T-cell (primary cell): ENCODE results near the gene IL2RG. TPM values are rescaled to one million over a fixed set of nuclear protein-coding genes. Genes with fewer than 3 reads are reported as not detected.
A peak's percentile ranks its signal among the peaks of the same experiment; 100 is the strongest.

ENCODE experiments used
- ATAC-seq, 4 experiments: fragments of 200-7000 bp in 3 of 4; fragments of 150-1000 bp in 1 of 4; cut with Tn5 transposase; replicated peaks in 1 of 4; 1 replicate in 3 of 4; 2 replicates in 1 of 4; pipeline ENCODE4 v1.10.0; 2021; ENCODE audit warnings: moderate library complexity in 3 of 4, mild to moderate bottlenecking in 2 of 4, moderate number of reproducible peaks in 1 of 4
- CTCF ChIA-PET, 2 donors: fragments of 300-600 bp; sonication (Branson Sonifier 250); formaldehyde crosslinking; loops; one replicate each; lab custom pipeline; 2022; ENCODE audit warnings: antibody characterized with exemption in 2 of 2; lab: Charles Lee
- POLR2A ChIA-PET, 2 donors: fragments of 300-600 bp; sonication (Branson Sonifier 250); formaldehyde crosslinking; loops; one replicate each; lab custom pipeline; 2022; ENCODE audit warnings: antibody characterized with exemption in 2 of 2; lab: Charles Lee
- DNase-seq, 35 experiments: peaks; one replicate each; pipeline versions ENCODE4 v3.0.0 to v3.0.0-alpha.2; 2013 to 2023
- H3K27ac ChIP-seq: one replicate; pipeline ENCODE4 v1.5.1; 2013; ENCODE audit warnings: low read length
- H3K27me3 ChIP-seq, 2 experiments: replicated peaks in 1 of 2; 1 replicate in 1 of 2; 2 replicates in 1 of 2; pipeline versions ENCODE4 v1.6.1 to v1.7.0; 2013; ENCODE audit warnings: low read length in 1 of 2, mixed read lengths in 1 of 2; ENCODE audit not compliant: control insufficient read depth in 2 of 2, insufficient read depth in 2 of 2; ENCODE audit errors: extremely low read depth in 1 of 2
- H3K36me3 ChIP-seq, 2 donors: 1 replicate in 1 of 2; 2 replicates in 1 of 2; pipeline versions ENCODE4 v1.6.1 to v1.7.0; 2013; ENCODE audit warnings: low read length in 1 of 2; ENCODE audit not compliant: control insufficient read depth in 2 of 2, insufficient read depth in 1 of 2; ENCODE audit errors: extremely low read depth in 1 of 2
- H3K4me1 ChIP-seq, 2 experiments: 1 replicate in 1 of 2; 2 replicates in 1 of 2; pipeline versions ENCODE4 v1.6.1 to v1.7.0; 2013; ENCODE audit warnings: low read length in 2 of 2, mixed read lengths in 1 of 2; ENCODE audit not compliant: insufficient read depth in 2 of 2, control insufficient read depth in 1 of 2; ENCODE audit errors: extremely low read depth in 1 of 2
- H3K4me3 ChIP-seq, 2 donors: 1 replicate in 1 of 2; 2 replicates in 1 of 2; pipeline versions ENCODE4 v1.5.1 to v1.7.0; 2013; ENCODE audit warnings: mild to moderate bottlenecking in 2 of 2, low read length in 1 of 2, moderate library complexity in 1 of 2; ENCODE audit not compliant: control insufficient read depth in 1 of 2; ENCODE audit errors: extremely low read depth in 1 of 2
- H3K9me3 ChIP-seq: 2 replicates; pipeline ENCODE4 v1.7.0; 2013
- H3K27ac Mint-ChIP-seq, 2 donors: one replicate each; pipeline ENCODE4 v1.8.0; 2020 to 2021; ENCODE audit warnings: mild to moderate bottlenecking in 2 of 2, mixed read lengths in 2 of 2
- H3K27me3 Mint-ChIP-seq, 2 donors: one replicate each; pipeline ENCODE4 v1.8.0; 2021 to 2022; ENCODE audit warnings: mixed read lengths in 2 of 2
- H3K36me3 Mint-ChIP-seq: one replicate; pipeline ENCODE4 v1.8.0; 2021; ENCODE audit warnings: mixed read lengths
- H3K4me1 Mint-ChIP-seq, 3 donors: one replicate each; pipeline ENCODE4 v1.8.0; 2020 to 2022; ENCODE audit warnings: mixed read lengths in 3 of 3, mild to moderate bottlenecking in 1 of 3
- H3K4me3 Mint-ChIP-seq, 3 donors: one replicate each; pipeline ENCODE4 v1.8.0; 2020 to 2022; ENCODE audit warnings: mild to moderate bottlenecking in 3 of 3, mixed read lengths in 3 of 3, moderate library complexity in 3 of 3
- H3K9me3 Mint-ChIP-seq, 3 donors: one replicate each; pipeline ENCODE4 v1.8.0; 2020 to 2022; ENCODE audit warnings: mixed read lengths in 3 of 3
- WGBS: methylation state at CpG from one replicate; pipeline ENCODE4 v1.1.5; 2013; ENCODE audit warnings: missing lambda C conversion rate; ENCODE audit not compliant: insufficient coverage; 5-methylcytosine and 5-hydroxymethylcytosine counted together
- total RNA-seq, 35 experiments: library from RNA in 6 of 35; stranded (reverse) in 6 of 35; fragments of 120-200 nt in 1 of 35; gene quantifications; one replicate each; pipeline versions ENCODE4 v1.2.1 to v1.2.4 and lab custom pipeline; 2013 to 2026

Gene IL2RG
- total RNA-seq, 5 donors from 2014 or later (not counting 1 experiment from before 2014, with no cell fraction given): 285 to 380 (median 312) TPM

GRCh38 chrX:71106427-71106826 lies 5.0 kb downstream of the IL2RG start, which contains the start of gene CXorf65:
TSS of gene CXorf65 (minus strand) at chrX:71106740. CDS start at chrX:71106556, 184 bp downstream.
- ChIA-PET POLR2A (interaction anchor here (0.9 to 1.9 kb wide), 2 partner anchors 12 to 20 kb away, joined by 4 to 10 read pairs; partner anchors contain the start of gene MED12 (in 1 of the 2)), CTCF (interaction anchor here in 1 of 2 donors (0.5 kb wide), 1 partner anchor 53 kb away, joined by 3 read pairs; no protein-coding TSS in a partner anchor)
- H3K9me3 ChIP-seq: no peaks in the 10 kb centered on the region
- peaks cover 4 to 35% of the 10 kb centered on the region in 2 donors for H3K36me3 ChIP-seq
- Mint-ChIP-seq H3K4me1 (peaks cover 74 to 89% (median 85%) of the 10 kb centered on the region in 3 donors), H3K27ac (peak within 1 kb of the TSS; percentile 97 to 99), H3K9me3 (no peaks in the 10 kb centered on the region), H3K4me3 (peak within 1 kb of the TSS; percentile 95 to 99 (median 97)), H3K27me3 (no peaks in the 10 kb centered on the region), H3K36me3 (peaks cover 45% of the 10 kb centered on the region)
- peaks cover 25 to 81% of the 10 kb centered on the region in 2 experiments for H3K4me1 ChIP-seq
- no CpG with 5 or more reads among the region's 1 CpG for WGBS
- H3K27ac ChIP-seq: peak within 1 kb of the TSS; percentile 99
- peak in 1 of 35 experiments; percentile 38 for DNase-seq
- H3K4me3 ChIP-seq: peak within 1 kb of the TSS; percentile 1 to 21
- no peak for ATAC-seq
- H3K27me3 ChIP-seq: no peaks in the 10 kb centered on the region

- H3K9me3 Mint-ChIP-seq: no peaks in the 10 kb centered on the region
- H3K36me3 Mint-ChIP-seq: peaks cover 42% of the 10 kb centered on the region
- ChIA-PET POLR2A (interaction anchor here (0.7 to 1.9 kb wide), 3 partner anchors 13 to 24 kb away, joined by 4 to 10 read pairs (median 6); partner anchors contain the start of gene MED12 (in 1 of the 2)), CTCF (interaction anchor here in 1 of 2 donors (0.6 kb wide), 1 partner anchor 74 kb away, joined by 5 read pairs; no protein-coding TSS in a partner anchor)
- H3K9me3 ChIP-seq: no peaks in the 10 kb centered on the region
- peak overlapping the region; percentile 82 for H3K27ac ChIP-seq
- no peak for ATAC-seq
- peaks cover 82 to 90% (median 87%) of the 10 kb centered on the region in 3 donors for H3K4me1 Mint-ChIP-seq
- H3K27me3 Mint-ChIP-seq: no peaks in the 10 kb centered on the region
- H3K4me3 Mint-ChIP-seq: peak overlapping the region; percentile 44 to 97 (median 61)
- peaks cover 4 to 35% of the 10 kb centered on the region in 2 donors for H3K36me3 ChIP-seq
- peak in 1 of 35 experiments; percentile 38 for DNase-seq
- peak overlapping the region; percentile 1 to 21 for H3K4me3 ChIP-seq
- no peaks in the 10 kb centered on the region for H3K27me3 ChIP-seq
- no CpG with 5 or more reads among the region's 3 CpGs for WGBS
- peak overlapping the region; percentile 94 to 97 for H3K27ac Mint-ChIP-seq
- H3K4me1 ChIP-seq: peaks cover 27 to 89% of the 10 kb centered on the region in 2 experiments
Measured at GRCh38 chrX:71105628-71106027, 5.7 kb downstream of the IL2RG start.

- peak in 34 of 35 experiments; percentile 29 to 72 (median 56) for DNase-seq
- Mint-ChIP-seq H3K27ac (peak overlapping the region; percentile 90 to 97), H3K4me1 (peaks cover 85 to 92% (median 91%) of the 10 kb centered on the region in 3 donors), H3K4me3 (peak overlapping the region; percentile 53 to 80 (median 65)), H3K36me3 (peaks cover 23% of the 10 kb centered on the region), H3K9me3 (no peaks in the 10 kb centered on the region), H3K27me3 (no peaks in the 10 kb centered on the region)
- H3K4me1 ChIP-seq: peaks cover 27 to 95% of the 10 kb centered on the region in 2 experiments
- H3K36me3 ChIP-seq: peaks cover 4 to 19% of the 10 kb centered on the region in 2 donors
- H3K9me3 ChIP-seq: no peaks in the 10 kb centered on the region
- no peaks in the 10 kb centered on the region for H3K27me3 ChIP-seq
- WGBS: no CpG with 5 or more reads among the region's 10 CpGs
- peak overlapping the region; percentile 30 to 61 for H3K4me3 ChIP-seq
- ChIA-PET POLR2A (interaction anchor here (0.7 to 3.3 kb wide), 5 partner anchors 8 to 26 kb away, joined by 3 to 28 read pairs (median 4); partner anchors contain the start of genes IL2RG (in 2 of the 2) and MED12 (in 1 of the 2)), CTCF (interaction anchor here (0.6 to 4.5 kb wide), 4 partner anchors 8 to 40 kb away, joined by 3 to 37 read pairs (median 16); partner anchors contain the start of genes IL2RG (in 1 of the 2) and MED12 (in 1 of the 2))
- ATAC-seq: peak; percentile 38 to 65 (median 44)
- peak overlapping the region; percentile 82 for H3K27ac ChIP-seq
Measured at GRCh38 chrX:71103110-71103983, 8.0 kb downstream of the IL2RG start.

GRCh38 chrX:71102292-71102691 lies 9.1 kb downstream of the IL2RG start:
- H3K36me3 Mint-ChIP-seq: peaks cover 14% of the 10 kb centered on the region
- H3K27ac Mint-ChIP-seq: peak overlapping the region; percentile 90 to 91
- ChIA-PET POLR2A (interaction anchor here (0.5 to 3.3 kb wide), 6 partner anchors 9 to 27 kb away, joined by 3 to 28 read pairs (median 5); partner anchors contain the start of genes IL2RG (in 2 of the 2) and MED12 (in 2 of the 2)), CTCF (interaction anchor here (0.6 to 4.5 kb wide), 5 partner anchors 9 to 263 kb away, joined by 3 to 37 read pairs (median 8); partner anchors contain the start of genes IL2RG (in 1 of the 2) and MED12 (in 1 of the 2))
- Histone ChIP-seq H3K9me3 (no peaks in the 10 kb centered on the region), H3K4me1 (peaks cover 24 to 94% of the 10 kb centered on the region in 2 experiments), H3K27me3 (no peaks in the 10 kb centered on the region), H3K27ac (peak overlapping the region; percentile 82), H3K4me3 (no peak overlapping the region), H3K36me3 (peaks cover under 1 to 8% of the 10 kb centered on the region in 2 donors)
- H3K4me3 Mint-ChIP-seq: peak overlapping the region in 1 of 3 donors; percentile 80
- WGBS: no CpG with 5 or more reads among the region's 3 CpGs
- H3K9me3 Mint-ChIP-seq: no peaks in the 10 kb centered on the region
- H3K27me3 Mint-ChIP-seq: no peaks in the 10 kb centered on the region
- no peak for DNase-seq
- peaks cover 80 to 92% (median 88%) of the 10 kb centered on the region in 3 donors for H3K4me1 Mint-ChIP-seq
- ATAC-seq: no peak

GRCh38 chrX:71100581-71101505 lies 10.5 kb downstream of the IL2RG start:
- Mint-ChIP-seq H3K27ac (peak overlapping the region; percentile 67 to 90), H3K4me1 (peaks cover 76 to 84% (median 82%) of the 10 kb centered on the region in 3 donors), H3K36me3 (peaks cover 4% of the 10 kb centered on the region), H3K4me3 (peak overlapping the region in 1 of 3 donors; percentile 22), H3K27me3 (no peaks in the 10 kb centered on the region), H3K9me3 (no peaks in the 10 kb centered on the region)
- peak in 13 of 35 experiments; percentile 9 to 47 (median 26) for DNase-seq
- Histone ChIP-seq H3K27me3 (no peaks in the 10 kb centered on the region), H3K9me3 (no peaks in the 10 kb centered on the region), H3K36me3 (no peaks in the 10 kb centered on the region), H3K4me1 (peaks cover 18 to 88% of the 10 kb centered on the region in 2 experiments), H3K4me3 (peak overlapping the region in 1 of 2 donors; percentile 15), H3K27ac (peak overlapping the region; percentile 29)
- ChIA-PET POLR2A (interaction anchor here (0.6 to 3.3 kb wide), 6 partner anchors 9 to 100 kb away, joined by 3 to 22 read pairs (median 11); partner anchors contain the start of genes IL2RG (in 1 of the 2) and MED12 (in 1 of the 2)), CTCF (interaction anchor here (0.6 to 4.5 kb wide), 8 partner anchors 10 to 122 kb away, joined by 3 to 37 read pairs (median 5); partner anchors contain the start of genes IL2RG (in 2 of the 2), GJB1 (in 1 of the 2) and MED12 (in 1 of the 2))
- 85% methylated on average over 11 of the region's 31 CpGs for WGBS
- ATAC-seq: peak in 3 of 4 experiments; percentile 24 to 37 (median 32)
